Measurements from ENCODE around the gene BAIAP2L2. TPM values are rescaled to one million over a fixed set of nuclear protein-coding genes. Genes with fewer than 3 reads are reported as not detected.

The BAIAP2L2 gene
- polyA plus RNA-seq, 2 of the 4 experiments (the other 2 are of a cell fraction): 3.5 to 4.7 TPM

DNA sequence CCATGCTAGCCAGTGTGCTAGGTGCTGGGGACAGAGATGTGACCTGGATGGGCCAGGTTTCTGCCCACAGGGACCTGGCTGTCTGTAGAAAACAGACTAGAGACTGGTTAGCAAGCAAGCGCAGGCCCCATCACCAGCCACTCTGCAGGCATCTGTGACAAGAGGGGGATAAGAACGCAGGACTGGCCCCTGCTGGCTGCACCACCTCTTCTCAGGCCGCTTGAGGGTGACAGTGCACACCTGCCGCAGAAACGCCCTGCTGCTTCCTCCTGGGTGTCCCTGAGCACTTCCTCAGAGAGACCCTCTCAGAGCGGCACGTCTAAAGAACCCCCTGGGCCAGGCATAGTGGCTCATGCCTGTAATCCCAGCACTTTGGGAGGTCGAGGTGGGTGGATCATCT, 59.2 kb downstream of the BAIAP2L2 start (continued):
- no peak for TF ChIP-seq PBX3 (IDR thresholded peaks at IDR 0.05)
- no peak for TF ChIP-seq EHMT2 (IDR thresholded peaks at IDR 0.05; ENCODE audit: low read depth)
- no peak for TF ChIP-seq RNF2 (IDR thresholded peaks at IDR 0.05; ENCODE audit: borderline replicate concordance, low read depth)

DNA sequence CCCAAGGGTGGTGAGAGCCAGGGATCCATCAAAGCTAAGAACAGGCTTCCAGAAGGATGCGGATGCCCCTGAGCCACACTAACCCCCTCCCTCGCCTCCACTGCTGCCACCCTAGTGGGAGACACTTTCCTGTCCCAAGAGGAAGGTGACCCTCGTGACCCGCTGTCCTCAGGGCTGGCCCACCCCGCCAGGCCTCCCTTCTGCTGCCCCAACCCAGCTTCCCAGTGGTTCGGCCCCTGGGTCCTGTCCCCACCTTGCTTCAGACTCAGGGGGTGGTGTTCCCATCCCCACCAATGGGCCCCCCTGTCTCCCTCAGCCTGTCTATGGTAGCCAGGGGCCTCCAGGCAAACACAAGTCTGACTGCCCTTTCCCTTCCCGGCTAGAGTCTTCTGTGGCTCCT, 59.8 kb downstream of the BAIAP2L2 start:
- H3K27ac ChIP-seq: no peak overlapping the region
- no peak for TF ChIP-seq RNF2 (IDR thresholded peaks at IDR 0.05; ENCODE audit: borderline replicate concordance, low read depth)
- TF ChIP-seq, protein P1, sequence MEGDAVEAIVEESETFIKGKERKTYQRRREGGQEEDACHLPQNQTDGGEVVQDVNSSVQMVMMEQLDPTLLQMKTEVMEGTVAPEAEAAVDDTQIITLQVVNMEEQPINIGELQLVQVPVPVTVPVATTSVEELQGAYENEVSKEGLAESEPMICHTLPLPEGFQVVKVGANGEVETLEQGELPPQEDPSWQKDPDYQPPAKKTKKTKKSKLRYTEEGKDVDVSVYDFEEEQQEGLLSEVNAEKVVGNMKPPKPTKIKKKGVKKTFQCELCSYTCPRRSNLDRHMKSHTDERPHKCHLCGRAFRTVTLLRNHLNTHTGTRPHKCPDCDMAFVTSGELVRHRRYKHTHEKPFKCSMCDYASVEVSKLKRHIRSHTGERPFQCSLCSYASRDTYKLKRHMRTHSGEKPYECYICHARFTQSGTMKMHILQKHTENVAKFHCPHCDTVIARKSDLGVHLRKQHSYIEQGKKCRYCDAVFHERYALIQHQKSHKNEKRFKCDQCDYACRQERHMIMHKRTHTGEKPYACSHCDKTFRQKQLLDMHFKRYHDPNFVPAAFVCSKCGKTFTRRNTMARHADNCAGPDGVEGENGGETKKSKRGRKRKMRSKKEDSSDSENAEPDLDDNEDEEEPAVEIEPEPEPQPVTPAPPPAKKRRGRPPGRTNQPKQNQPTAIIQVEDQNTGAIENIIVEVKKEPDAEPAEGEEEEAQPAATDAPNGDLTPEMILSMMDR (IDR thresholded peaks at IDR 0.05): no peak
- TF ChIP-seq SREBF2 (IDR thresholded peaks at IDR 0.05): no peak
- DNase-seq (ENCODE audit: low read depth in 1 of 2, low spot score in 1 of 2) (no peak), FAIRE-seq (no peak), ATAC-seq (no peak)
- CTCF ChIA-PET: no interaction called here
- POLR2A ChIA-PET: interaction anchor here (0.6 kb wide), 1 partner anchor 119 kb away, joined by 5 read pairs; no protein-coding TSS in a partner anchor
- H3K4me3 ChIP-seq: no peak overlapping the region
- no peaks in the 10 kb centered on the region for H3K4me1 ChIP-seq
- H3K9me3 ChIP-seq: no peaks in the 10 kb centered on the region
- no peak overlapping the region for H3K4me2 ChIP-seq
- WGBS (ENCODE audit: missing lambda C conversion rate): 85% methylated on average over 5 of the region's 7 CpGs

DNA sequence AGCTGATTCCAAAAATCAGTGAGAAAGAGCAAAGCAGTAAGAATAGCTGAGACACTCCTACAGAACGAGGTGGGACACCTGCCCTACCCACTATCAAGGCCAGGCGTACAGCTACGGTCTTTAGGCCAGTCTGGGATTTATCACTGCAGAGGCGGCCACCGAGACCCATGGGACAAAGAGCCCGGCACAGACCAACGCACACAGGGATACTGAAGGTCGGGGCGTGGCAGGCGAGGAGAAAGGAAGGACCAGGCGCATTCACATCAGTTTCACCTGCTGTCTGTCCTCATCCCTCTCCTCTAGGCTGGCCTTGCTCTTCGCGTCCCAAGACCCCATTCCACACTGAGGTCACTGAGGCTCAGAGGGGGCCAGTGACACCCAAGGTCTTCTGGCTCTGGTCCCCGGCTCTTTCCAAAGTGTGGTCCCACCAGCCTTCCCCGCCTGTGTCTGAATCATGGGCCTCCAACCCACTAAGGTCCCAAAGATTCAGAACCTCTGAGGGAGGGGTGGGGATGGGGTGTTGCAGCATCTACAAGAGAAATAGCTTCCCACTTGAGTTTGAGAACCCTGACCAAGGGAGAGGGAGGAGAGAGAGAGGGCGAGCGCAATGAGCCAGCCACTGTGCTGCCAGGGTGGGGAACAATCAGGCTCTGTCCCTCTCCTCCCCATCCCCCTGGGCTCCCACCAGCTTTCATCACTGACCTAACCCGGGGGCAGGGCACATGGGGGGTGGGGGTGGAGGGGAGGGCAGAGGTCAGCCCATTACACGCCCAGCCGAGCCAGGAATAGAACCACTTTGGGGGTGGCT, 60.5 kb downstream of the BAIAP2L2 start:
- no peak overlapping the region for H3K4me2 ChIP-seq
- no peak for DNase-seq (ENCODE audit: low read depth in 1 of 2, low spot score in 1 of 2)
- POLR2A ChIA-PET: interaction anchor here (0.6 kb wide), 1 partner anchor 120 kb away, joined by 5 read pairs; no protein-coding TSS in a partner anchor
- no peak for FAIRE-seq
- no peaks in the 10 kb centered on the region for H3K4me1 ChIP-seq
- ATAC-seq: no peak
- no peak overlapping the region for H3K27ac ChIP-seq
- 71% methylated on average over 16 of the region's 20 CpGs for WGBS (ENCODE audit: missing lambda C conversion rate)
- CTCF ChIA-PET: no interaction called here
- no peaks in the 10 kb centered on the region for H3K9me3 ChIP-seq
- TF ChIP-seq, protein P2, sequence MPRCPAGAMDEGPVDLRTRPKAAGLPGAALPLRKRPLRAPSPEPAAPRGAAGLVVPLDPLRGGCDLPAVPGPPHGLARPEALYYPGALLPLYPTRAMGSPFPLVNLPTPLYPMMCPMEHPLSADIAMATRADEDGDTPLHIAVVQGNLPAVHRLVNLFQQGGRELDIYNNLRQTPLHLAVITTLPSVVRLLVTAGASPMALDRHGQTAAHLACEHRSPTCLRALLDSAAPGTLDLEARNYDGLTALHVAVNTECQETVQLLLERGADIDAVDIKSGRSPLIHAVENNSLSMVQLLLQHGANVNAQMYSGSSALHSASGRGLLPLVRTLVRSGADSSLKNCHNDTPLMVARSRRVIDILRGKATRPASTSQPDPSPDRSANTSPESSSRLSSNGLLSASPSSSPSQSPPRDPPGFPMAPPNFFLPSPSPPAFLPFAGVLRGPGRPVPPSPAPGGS (IDR thresholded peaks at IDR 0.05): no peak
- TF ChIP-seq ZSCAN20 (CRISPR knock-in tag; IDR thresholded peaks at IDR 0.05) (no peak), RARB (CRISPR knock-in tag; IDR thresholded peaks at IDR 0.05) (no peak)
- no peak overlapping the region for H3K4me3 ChIP-seq

- Histone ChIP-seq H3K4me2 (no peak overlapping the region), H3K27ac (no peak overlapping the region), H3K4me3 (no peak overlapping the region), H3K9me3 (no peaks in the 10 kb centered on the region), H3K4me1 (no peaks in the 10 kb centered on the region)
- FAIRE-seq: no peak
- CTCF ChIA-PET: interaction anchor here (1.2 kb wide), 1 partner anchor 11 kb away, joined by 3 read pairs; no protein-coding TSS in a partner anchor
- POLR2A ChIA-PET: no interaction called here
- 85% methylated on average over 5 of the region's 14 CpGs for WGBS (ENCODE audit: missing lambda C conversion rate)
- ATAC-seq: no peak
- TF ChIP-seq HDAC2 (IDR thresholded peaks at IDR 0.05): no peak
- no peak for TF ChIP-seq ESRRA (IDR thresholded peaks at IDR 0.05; ENCODE audit: borderline replicate concordance, low read length)
- no peak for TF ChIP-seq SMC3 (IDR thresholded peaks at IDR 0.05)
- no peak for DNase-seq (ENCODE audit: low read depth in 1 of 2, low spot score in 1 of 2)
These were observed 64.3 kb downstream of the BAIAP2L2 start for GRCh38 chr22:38046070-38046748.

All from A549 (cell line).